ENCODE measurements around the gene SRRM1. TPM values are rescaled to one million over a fixed set of nuclear protein-coding genes. Genes with fewer than 3 reads are reported as not detected.

Gene SRRM1
- 100 to 1,000 TPM in 2 of 4 donors, 10 to 100 TPM in 2; 73.0 to 323 (median 97.0) TPM for total RNA-seq

GRCh38 chr1:24642481-24643362, at the start of gene SRRM1:
SRRM1 (plus strand) TSS chr1:24643302; CDS start chr1:24643327, 25 bp downstream.
- peak; percentile 96 to 99 for TF ChIP-seq POLR2A (IDR thresholded peaks at IDR 0.05)
- peak; percentile 51 for TF ChIP-seq EP300 (IDR thresholded peaks at IDR 0.05)
- TF ChIP-seq CTCF (IDR thresholded peaks at IDR 0.05), result no peak
- peak; percentile 99 to 100 (median 99) for TF ChIP-seq POLR2AphosphoS5 (IDR thresholded peaks at IDR 0.05)
- H3K4me3 ChIP-seq, result peak within 1 kb of the TSS; percentile 95
- H3K27ac ChIP-seq, result peak within 1 kb of the TSS; percentile 100
- WGBS, result 0% methylated on average over 24 of the region's 95 CpGs
- H3K9me3 ChIP-seq, result no peaks in the 10 kb centered on the region
- H3K36me3 ChIP-seq, result peaks cover 17% of the 10 kb centered on the region
- peaks cover 29% of the 10 kb centered on the region for H3K4me1 ChIP-seq
- no peaks in the 10 kb centered on the region for H3K27me3 ChIP-seq
- peak; percentile 100 for DNase-seq (ENCODE audit: low spot score in 2 of 2)

GRCh38 chr1:24594328-24594598, 48.8 kb upstream of the SRRM1 start:
- no peak for DNase-seq (ENCODE audit: low spot score in 2 of 2)
- Histone ChIP-seq H3K27me3 (peaks cover 7% of the 10 kb centered on the region), H3K4me1 (peaks cover 4% of the 10 kb centered on the region), H3K4me3 (no peak overlapping the region), H3K27ac (no peak overlapping the region), H3K9me3 (no peaks in the 10 kb centered on the region), H3K36me3 (no peaks in the 10 kb centered on the region)
- TF ChIP-seq POLR2AphosphoS5 (IDR thresholded peaks at IDR 0.05) (no peak), POLR2A (IDR thresholded peaks at IDR 0.05) (no peak), EP300 (IDR thresholded peaks at IDR 0.05) (no peak), CTCF (IDR thresholded peaks at IDR 0.05) (no peak)
- whole genome bisulfite sequencing, result 60% methylated on average over 3 of the region's 3 CpGs

GRCh38 chr1:24596401-24596880, 46.7 kb upstream of the SRRM1 start:
- Histone ChIP-seq H3K36me3 (no peaks in the 10 kb centered on the region), H3K27me3 (peaks cover 11% of the 10 kb centered on the region), H3K4me1 (peaks cover 4% of the 10 kb centered on the region), H3K9me3 (no peaks in the 10 kb centered on the region), H3K4me3 (no peak overlapping the region), H3K27ac (no peak overlapping the region)
- no peak for TF ChIP-seq POLR2A (IDR thresholded peaks at IDR 0.05)
- TF ChIP-seq CTCF (IDR thresholded peaks at IDR 0.05), result no peak
- no peak for TF ChIP-seq POLR2AphosphoS5 (IDR thresholded peaks at IDR 0.05)
- TF ChIP-seq EP300 (IDR thresholded peaks at IDR 0.05), result no peak
- WGBS, result 79% methylated on average over 9 of the region's 9 CpGs
- peak in 1 of 2 donors; percentile 32 for DNase-seq (ENCODE audit: low spot score in 2 of 2)

- TF ChIP-seq POLR2A (IDR thresholded peaks at IDR 0.05) (no peak), CTCF (IDR thresholded peaks at IDR 0.05) (no peak), EP300 (IDR thresholded peaks at IDR 0.05) (no peak), POLR2AphosphoS5 (IDR thresholded peaks at IDR 0.05) (no peak)
- 96% methylated on average over 3 of the region's 3 CpGs for WGBS
Measured at GRCh38 chr1:24599265-24599664, 43.8 kb upstream of the SRRM1 start.

GRCh38 chr1:24600551-24600950, 42.6 kb upstream of the SRRM1 start:
- Histone ChIP-seq H3K4me1 (no peaks in the 10 kb centered on the region), H3K27me3 (peaks cover 11% of the 10 kb centered on the region), H3K4me3 (no peak overlapping the region), H3K9me3 (no peaks in the 10 kb centered on the region), H3K27ac (no peak overlapping the region), H3K36me3 (no peaks in the 10 kb centered on the region)
- 53% methylated on average over 5 of the region's 5 CpGs for WGBS
- no peak for TF ChIP-seq POLR2AphosphoS5 (IDR thresholded peaks at IDR 0.05)
- no peak for TF ChIP-seq CTCF (IDR thresholded peaks at IDR 0.05)
- TF ChIP-seq EP300 (IDR thresholded peaks at IDR 0.05), result no peak
- TF ChIP-seq POLR2A (IDR thresholded peaks at IDR 0.05), result no peak
- DNase-seq (ENCODE audit: low spot score in 2 of 2), result no peak

More at GRCh38 chr1:24599265-24599664, 43.8 kb upstream of the SRRM1 start:
- Histone ChIP-seq H3K4me1 (peaks cover 4% of the 10 kb centered on the region), H3K9me3 (no peaks in the 10 kb centered on the region), H3K27ac (no peak overlapping the region), H3K36me3 (no peaks in the 10 kb centered on the region), H3K4me3 (no peak overlapping the region), H3K27me3 (peaks cover 11% of the 10 kb centered on the region)
- DNase-seq (ENCODE audit: low spot score in 2 of 2), result no peak
